ENCODE measurements around the gene TSHB. TPM values are rescaled to one million over a fixed set of nuclear protein-coding genes. Genes with fewer than 3 reads are reported as not detected.

TSHB gene
- total RNA-seq, 6 experiments from 2014 or later: not detected

GRCh38 chr1:115064461-115064860 lies 34.8 kb downstream of the TSHB start:
- no peak overlapping the region for H3K27ac ChIP-seq
- H3K4me3 ChIP-seq: no peak overlapping the region
- 60% methylated on average over 1 of the region's 3 CpGs for WGBS (ENCODE audit: insufficient coverage, low coverage, low lambda C conversion rate, missing lambda C conversion rate)
- TF ChIP-seq, protein P1, sequence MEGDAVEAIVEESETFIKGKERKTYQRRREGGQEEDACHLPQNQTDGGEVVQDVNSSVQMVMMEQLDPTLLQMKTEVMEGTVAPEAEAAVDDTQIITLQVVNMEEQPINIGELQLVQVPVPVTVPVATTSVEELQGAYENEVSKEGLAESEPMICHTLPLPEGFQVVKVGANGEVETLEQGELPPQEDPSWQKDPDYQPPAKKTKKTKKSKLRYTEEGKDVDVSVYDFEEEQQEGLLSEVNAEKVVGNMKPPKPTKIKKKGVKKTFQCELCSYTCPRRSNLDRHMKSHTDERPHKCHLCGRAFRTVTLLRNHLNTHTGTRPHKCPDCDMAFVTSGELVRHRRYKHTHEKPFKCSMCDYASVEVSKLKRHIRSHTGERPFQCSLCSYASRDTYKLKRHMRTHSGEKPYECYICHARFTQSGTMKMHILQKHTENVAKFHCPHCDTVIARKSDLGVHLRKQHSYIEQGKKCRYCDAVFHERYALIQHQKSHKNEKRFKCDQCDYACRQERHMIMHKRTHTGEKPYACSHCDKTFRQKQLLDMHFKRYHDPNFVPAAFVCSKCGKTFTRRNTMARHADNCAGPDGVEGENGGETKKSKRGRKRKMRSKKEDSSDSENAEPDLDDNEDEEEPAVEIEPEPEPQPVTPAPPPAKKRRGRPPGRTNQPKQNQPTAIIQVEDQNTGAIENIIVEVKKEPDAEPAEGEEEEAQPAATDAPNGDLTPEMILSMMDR (IDR thresholded peaks at IDR 0.05): no peak
- no peak for TF ChIP-seq POLR2A (IDR thresholded peaks at IDR 0.05)
- no peak for DNase-seq
- no peaks in the 10 kb centered on the region for H3K4me1 ChIP-seq
- no peaks in the 10 kb centered on the region for H3K36me3 ChIP-seq
- intact Hi-C loops (cut with DNase I): no loop called here
- H3K9me3 ChIP-seq: no peaks in the 10 kb centered on the region
- no peaks in the 10 kb centered on the region for H3K27me3 ChIP-seq
- no peak for ATAC-seq

DNA sequence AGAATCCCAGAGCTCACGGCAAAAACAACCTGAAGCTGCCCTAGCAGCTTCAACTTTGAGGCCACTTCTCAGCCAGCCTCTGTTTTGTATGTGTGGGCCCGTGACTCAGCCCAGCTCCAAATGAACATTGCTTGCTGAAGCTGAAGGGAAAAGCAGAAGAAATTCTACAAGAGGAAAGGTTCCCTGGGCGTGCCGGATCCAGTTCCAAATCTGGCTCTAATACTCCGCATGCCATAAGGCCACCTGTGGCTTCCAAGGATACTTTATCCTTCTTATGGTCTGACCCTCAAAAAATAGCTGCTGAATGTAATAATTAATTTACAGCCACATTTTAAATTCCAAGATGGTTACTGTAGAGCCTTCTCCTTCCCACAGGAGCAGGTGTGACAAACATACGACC lies 35.4 kb downstream of the TSHB start:
- H3K27me3 ChIP-seq: no peaks in the 10 kb centered on the region
- no peaks in the 10 kb centered on the region for H3K4me1 ChIP-seq
- no peaks in the 10 kb centered on the region for H3K36me3 ChIP-seq
- WGBS (ENCODE audit: insufficient coverage, low coverage, low lambda C conversion rate, missing lambda C conversion rate): 84% methylated on average over 5 of the region's 6 CpGs
- ATAC-seq (no peak), DNase-seq (no peak)
- H3K4me3 ChIP-seq: no peak overlapping the region
- H3K27ac ChIP-seq: no peak overlapping the region
- H3K9me3 ChIP-seq: no peaks in the 10 kb centered on the region
- intact Hi-C loops (cut with DNase I): no loop called here
- TF ChIP-seq, protein P1 (IDR thresholded peaks at IDR 0.05): no peak
- no peak for TF ChIP-seq POLR2A (IDR thresholded peaks at IDR 0.05)

DNA sequence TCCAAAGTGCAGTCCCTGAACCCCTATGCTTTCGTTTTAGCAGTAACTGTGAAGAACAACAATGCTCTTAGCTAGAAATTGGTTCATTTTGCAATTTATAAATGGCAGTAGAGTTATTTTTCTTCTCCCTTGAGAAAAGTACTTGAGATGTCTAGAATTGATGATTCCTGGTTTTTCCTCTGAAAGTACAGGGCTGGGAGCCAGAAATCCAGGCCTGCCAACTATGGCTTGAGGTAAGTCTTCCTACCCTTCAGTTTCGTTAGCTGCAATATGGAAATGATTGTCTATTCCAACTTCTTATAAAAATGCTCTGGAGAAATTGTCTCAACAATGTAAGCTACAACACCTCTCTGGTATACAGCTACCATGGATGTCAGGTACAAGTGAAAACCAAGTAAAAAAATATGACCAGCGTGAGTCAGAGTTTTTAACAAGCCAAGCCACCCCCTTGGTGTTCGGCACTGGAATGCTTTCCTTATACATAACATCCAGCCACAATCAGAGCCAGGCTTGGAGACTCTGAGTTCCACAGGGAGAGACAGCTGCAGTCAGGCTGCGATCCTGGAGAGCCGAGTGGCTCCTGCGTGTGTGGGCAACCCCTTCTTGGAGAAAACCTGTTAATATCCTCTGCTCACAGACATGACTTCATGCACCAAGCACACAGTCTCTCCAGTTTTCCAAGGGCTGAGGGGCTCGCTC lies 37.7 kb downstream of the TSHB start:
- Histone ChIP-seq H3K36me3 (no peaks in the 10 kb centered on the region), H3K27me3 (no peaks in the 10 kb centered on the region), H3K4me1 (no peaks in the 10 kb centered on the region), H3K27ac (no peak overlapping the region), H3K9me3 (no peaks in the 10 kb centered on the region), H3K4me3 (no peak overlapping the region)
- WGBS (ENCODE audit: insufficient coverage, low coverage, low lambda C conversion rate, missing lambda C conversion rate): 74% methylated on average over 6 of the region's 8 CpGs
- TF ChIP-seq POLR2A (IDR thresholded peaks at IDR 0.05): no peak
- TF ChIP-seq, protein P1 (IDR thresholded peaks at IDR 0.05): no peak
- DNase-seq (no peak), ATAC-seq (no peak)
- intact Hi-C loops (cut with DNase I): no loop called here

- WGBS (ENCODE audit: insufficient coverage, low coverage, low lambda C conversion rate, missing lambda C conversion rate): 61% methylated on average over 8 of the region's 12 CpGs
- H3K27me3 ChIP-seq: no peaks in the 10 kb centered on the region
- intact Hi-C loops (cut with DNase I): no loop called here
- no peaks in the 10 kb centered on the region for H3K4me1 ChIP-seq
- TF ChIP-seq POLR2A (IDR thresholded peaks at IDR 0.05): no peak
- TF ChIP-seq, protein P1 (IDR thresholded peaks at IDR 0.05): no peak
- no peaks in the 10 kb centered on the region for H3K36me3 ChIP-seq
- no peaks in the 10 kb centered on the region for H3K9me3 ChIP-seq
- DNase-seq (no peak), ATAC-seq (no peak)
- no peak overlapping the region for H3K27ac ChIP-seq
- no peak overlapping the region for H3K4me3 ChIP-seq
Measured at GRCh38 chr1:115068826-115069585, 39.4 kb downstream of the TSHB start.

Measured in right lobe of liver (tissue), 6 donors.